Natural killer cell treated with Interleukin-12 subunit alpha and Interleukin-12 subunit beta and Interleukin-15 and Interleukin-18, amount 100 ng/mL, for 72 hours (primary cell): ENCODE data around the gene CRCP. TPM values are rescaled to one million over a fixed set of nuclear protein-coding genes. Genes with fewer than 3 reads are reported as not detected.

Source experiments
- ATAC-seq, 2 donors: fragments of 150-1000 bp; cut with Tn5 transposase in 1 of 2; sonication (Bioruptor Pico), chemical (Tn5 transposase) in 1 of 2; 2 replicates each; pipeline ENCODE4 v1.10.0; 2021
- DNase-seq: peaks from one replicate; pipeline ENCODE4 v3.0.0; 2022; ENCODE audit warnings: low spot score
- H3K27ac Mint-ChIP-seq, 2 donors: 1 replicate in 1 of 2; 2 replicates in 1 of 2; pipeline ENCODE4 v1.8.0; 2022; ENCODE audit warnings: mixed read lengths in 2 of 2, mild to moderate bottlenecking in 1 of 2, moderate library complexity in 1 of 2
- H3K27me3 Mint-ChIP-seq, 2 donors: 1 replicate in 1 of 2; 2 replicates in 1 of 2; pipeline ENCODE4 v1.8.0; 2022; ENCODE audit warnings: mixed read lengths in 2 of 2
- H3K36me3 Mint-ChIP-seq: one replicate; pipeline ENCODE4 v1.8.0; 2022; ENCODE audit warnings: mixed read lengths
- H3K4me1 Mint-ChIP-seq, 2 donors: 1 replicate in 1 of 2; 2 replicates in 1 of 2; pipeline ENCODE4 v1.8.0; 2022; ENCODE audit warnings: low read depth in 2 of 2, mixed read lengths in 2 of 2, mild to moderate bottlenecking in 1 of 2
- H3K4me3 Mint-ChIP-seq: one replicate; pipeline ENCODE4 v1.8.0; 2022; ENCODE audit warnings: mixed read lengths
- H3K9me3 Mint-ChIP-seq: 2 replicates; pipeline ENCODE4 v1.8.0; 2022; ENCODE audit warnings: mixed read lengths
- total RNA-seq, 2 donors: library from RNA; stranded (reverse); gene quantifications; one replicate each; pipeline ENCODE4 v1.2.3, GENCODE V29; 2022

The CRCP gene
- total RNA-seq, 2 donors from 2014 or later = 45.8 to 54.7 TPM

DNA sequence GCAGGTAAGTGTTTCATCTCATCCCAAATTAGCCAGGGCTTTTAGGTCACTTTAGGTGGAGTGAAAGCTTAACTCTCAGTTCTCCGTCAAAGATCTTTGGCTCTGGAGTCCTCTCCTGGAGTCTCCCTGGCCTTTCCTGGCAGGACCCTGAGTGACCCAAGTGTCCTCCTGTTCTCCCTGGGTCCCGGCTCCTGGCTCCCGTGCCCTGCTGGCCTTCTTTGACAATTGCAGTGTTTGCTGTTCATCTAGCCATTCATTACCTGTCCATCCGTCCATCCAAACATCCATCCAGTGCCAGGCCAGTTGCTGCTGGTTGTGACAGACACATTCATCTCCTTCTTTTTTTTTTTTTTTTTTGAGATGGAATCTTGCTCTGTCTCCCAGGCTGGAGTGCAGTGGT, 84.3 kb downstream of the CRCP start:
- ATAC-seq (no peak), DNase-seq (no peak)
- Mint-ChIP-seq H3K27ac (no peak overlapping the region), H3K27me3 (peaks cover 0 to 4% of the 10 kb centered on the region in 2 donors), H3K9me3 (no peaks in the 10 kb centered on the region), H3K4me3 (no peak overlapping the region), H3K4me1 (peaks cover 0 to 5% of the 10 kb centered on the region in 2 donors), H3K36me3 (no peaks in the 10 kb centered on the region)

DNA sequence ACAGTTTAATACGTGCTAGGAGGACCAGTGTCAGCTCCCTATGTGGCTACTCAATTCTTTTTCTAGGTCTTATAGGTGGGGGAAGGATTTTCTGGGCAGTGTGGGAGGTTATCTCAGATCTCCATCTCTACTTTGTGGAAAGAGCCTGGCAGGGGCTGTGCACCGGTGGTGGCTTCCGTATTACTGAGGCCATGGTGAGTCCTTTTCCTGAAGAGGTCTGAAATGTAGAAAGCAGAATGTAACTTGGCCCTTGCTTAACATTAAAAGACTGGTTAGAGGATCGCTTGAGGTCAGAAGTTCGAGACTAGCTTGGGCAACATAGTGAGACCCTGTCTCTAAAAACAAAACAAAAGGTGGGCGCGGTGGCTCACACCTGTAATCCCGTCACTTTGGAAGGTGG, 87.8 kb downstream of the CRCP start:
- DNase-seq (no peak), ATAC-seq (no peak)
- Mint-ChIP-seq H3K27me3 (peaks cover 10 to 11% of the 10 kb centered on the region in 2 donors), H3K27ac (no peak overlapping the region), H3K36me3 (no peaks in the 10 kb centered on the region), H3K4me1 (peaks cover 15 to 18% of the 10 kb centered on the region in 2 donors), H3K9me3 (no peaks in the 10 kb centered on the region), H3K4me3 (no peak overlapping the region)

Other genes with a start within 250 kb of the CRCP start
- 10 to 100 TPM; 18.2 to 24.0 TPM for gene VKORC1L1, start 241.8 kb upstream of the CRCP start, total RNA-seq
- gene GUSB, start 132.6 kb upstream of the CRCP start, total RNA-seq = 10 to 100 TPM; 78.7 to 92.5 TPM
- 10 to 100 TPM; 63.1 to 68.3 TPM for gene ASL, start 39.0 kb upstream of the CRCP start, total RNA-seq
- 1 to 10 TPM; 4.2 to 4.6 TPM for gene TPST1, start 90.5 kb downstream of the CRCP start, total RNA-seq